Fibroblast of pulmonary artery (primary cell): Measurements from ENCODE around the gene TSNAX.

Experiments
- DNase-seq: peaks from one replicate; pipeline ENCODE4 v3.0.0-alpha.2; 2010; ENCODE audit warnings: low read depth
- H3K4me3 ChIP-seq: replicated peaks from 2 replicates; pipeline ENCODE4 v1.5.1; 2011; ENCODE audit warnings: low read depth, mild to moderate bottlenecking, control low read depth, low read length, moderate library complexity
- CTCF ChIP-seq: IDR thresholded peaks from 2 replicates; pipeline ENCODE4 v1.5.1; 2011; ENCODE audit warnings: mild to moderate bottlenecking, control low read depth, low read length, inconsistent platforms; ENCODE audit errors: missing control alignments

TSNAX gene

GRCh38 chr1:231575472-231575871 is 47.0 kb downstream of the TSNAX start:
- no peak for TF ChIP-seq CTCF
- DNase-seq: no peak
- H3K4me3 ChIP-seq: no peak overlapping the region

DNA sequence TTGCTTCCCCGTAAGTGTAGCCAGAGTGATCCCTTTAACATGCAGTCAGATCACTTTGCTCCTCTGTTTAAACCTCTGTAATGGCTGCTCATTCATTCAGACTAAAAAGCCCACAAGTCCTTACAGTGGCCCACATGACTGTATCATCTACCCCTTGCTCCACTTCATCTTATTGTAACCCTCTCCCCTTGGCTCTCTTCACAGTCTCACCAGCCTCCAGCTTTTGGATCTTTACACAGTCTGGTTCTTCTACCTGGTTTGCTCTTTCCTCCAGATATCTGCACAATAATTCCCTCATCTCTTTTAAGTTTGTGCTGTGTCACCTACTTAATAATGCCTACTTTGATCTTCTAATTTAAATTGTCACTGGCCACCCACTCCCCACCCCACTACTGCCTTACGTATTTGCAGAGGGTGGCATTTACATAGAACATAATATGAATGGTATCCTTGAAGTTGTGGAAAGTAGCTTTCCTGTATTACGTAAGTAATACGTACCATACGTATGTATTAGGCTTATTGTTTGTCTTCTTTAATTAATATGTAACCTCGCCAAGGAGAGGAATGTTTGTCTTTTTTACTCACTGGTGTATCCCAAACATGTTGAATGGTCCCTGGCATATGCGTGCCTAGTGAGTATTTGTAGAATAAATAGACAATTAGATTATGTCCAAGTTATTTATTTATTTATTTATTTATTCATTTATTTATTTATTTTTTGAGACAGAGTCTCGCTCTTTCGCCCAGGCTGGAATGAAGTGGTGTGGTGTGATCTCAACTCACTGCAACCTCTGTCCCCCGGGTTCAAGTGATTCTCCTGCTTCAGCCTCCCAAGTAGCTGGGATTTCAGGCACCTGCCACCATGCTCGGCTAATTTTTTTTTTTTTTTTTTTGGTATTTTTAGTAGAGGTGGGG is 48.6 kb downstream of the TSNAX start:
- TF ChIP-seq CTCF: no peak
- no peak overlapping the region for H3K4me3 ChIP-seq
- DNase-seq: no peak

GRCh38 chr1:231580874-231581273 is 52.4 kb downstream of the TSNAX start:
- H3K4me3 ChIP-seq: no peak overlapping the region
- no peak for DNase-seq
- no peak for TF ChIP-seq CTCF

GRCh38 chr1:231581859-231582258 is 53.4 kb downstream of the TSNAX start:
- no peak overlapping the region for H3K4me3 ChIP-seq
- no peak for TF ChIP-seq CTCF
- no peak for DNase-seq

DNA sequence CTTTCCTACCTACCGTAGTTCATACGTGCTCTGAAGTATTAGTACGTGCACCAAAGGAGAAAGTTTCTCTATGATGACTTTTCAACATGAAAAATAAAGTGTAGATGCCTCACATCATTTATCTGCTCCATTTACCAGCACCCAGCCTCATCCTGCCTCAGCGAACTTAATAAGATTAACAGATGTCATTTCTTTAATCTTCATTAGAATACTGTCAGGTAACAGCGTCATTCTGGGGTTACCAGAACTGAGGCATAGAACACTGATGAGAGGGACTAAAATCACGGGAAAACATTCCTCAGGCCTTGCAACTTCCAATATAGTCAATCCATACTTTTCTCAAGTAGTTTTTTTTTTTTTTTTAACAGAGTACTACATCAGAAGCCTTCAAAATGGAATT is 54.9 kb downstream of the TSNAX start:
- TF ChIP-seq CTCF: no peak
- DNase-seq: no peak
- H3K4me3 ChIP-seq: no peak overlapping the region

- peak; percentile 90 for DNase-seq
Observed at GRCh38 chr1:231584117-231584516, 55.6 kb downstream of the TSNAX start.

More at GRCh38 chr1:231584117-231584516, 55.6 kb downstream of the TSNAX start:
- no peak overlapping the region for H3K4me3 ChIP-seq
- peak; percentile 45 for TF ChIP-seq CTCF
